Prostate gland (tissue), 2 donors: ENCODE results near the gene TNFSF12.

ENCODE experiments used
- CTCF ChIP-seq, 4 experiments: fragments of 200-600 bp in 2 of 4; fragments of 450-650 bp in 2 of 4; sonication (generic) in 2 of 4; IDR thresholded peaks; 1 replicate in 3 of 4; 2 replicates in 1 of 4; pipeline ENCODE4 v1.5.1; 2016 to 2019; ENCODE audit warnings: antibody characterized with exemption in 4 of 4, mild to moderate bottlenecking in 2 of 4, moderate library complexity in 2 of 4
- POLR2AphosphoS5 ChIP-seq: sonication (generic); formaldehyde crosslinking; IDR thresholded peaks from one replicate; pipeline ENCODE4 v1.6.1; 2017; ENCODE audit warnings: antibody characterized with exemption

GRCh38 chr17:7512105-7512504 is 36.8 kb upstream of the TNFSF12 start:
- TF ChIP-seq POLR2AphosphoS5, result no peak
- TF ChIP-seq CTCF (IDR thresholded peaks at IDR 0.05), result no peak
